ENCODE measurements around the gene DLL4. TPM values are rescaled to one million over a fixed set of nuclear protein-coding genes. Genes with fewer than 3 reads are reported as not detected.

The DLL4 gene
- polyA plus RNA-seq, 4 donors, result 0.81 to 14.4 (median 7.3) TPM

- peaks cover 2 to 24% (median 2%) of the 10 kb centered on the region in 3 donors for H3K4me1 ChIP-seq (ENCODE audit: control insufficient read depth in 3 of 3, insufficient read depth in 2 of 3, low read depth in 1 of 3, low read length in 2 of 3)
- 23 to 62% (median 40%) methylated on average over 2 of the region's 2 CpGs for WGBS, 3 donors
- peak; percentile 59 to 82 for DNase-seq
- no peaks in the 10 kb centered on the region for H3K9me3 ChIP-seq (ENCODE audit: control insufficient read depth in 2 of 2, insufficient read depth in 1 of 2, low read depth in 1 of 2, low read length in 1 of 2)
- H3K27me3 ChIP-seq (ENCODE audit: control insufficient read depth in 3 of 3, insufficient read depth in 3 of 3, low read length in 3 of 3), result no peaks in the 10 kb centered on the region
- no peak for FAIRE-seq
- H3K36me3 ChIP-seq (ENCODE audit: control insufficient read depth in 3 of 3, insufficient read depth in 2 of 3, low read depth in 1 of 3, low read length in 3 of 3), result peaks cover 0 to 11% (median 2%) of the 10 kb centered on the region in 3 donors
- no peak overlapping the region for H3K27ac ChIP-seq (ENCODE audit: low read depth in 1 of 3, low read length in 2 of 3)
- no peak overlapping the region for H3K4me3 ChIP-seq (ENCODE audit: low read depth in 1 of 3, low read length in 3 of 3)
These were observed 36.6 kb upstream of the DLL4 start for GRCh38 chr15:40892447-40893012.

- H3K27ac ChIP-seq (ENCODE audit: low read depth in 1 of 3, low read length in 2 of 3), result no peak overlapping the region
These were observed 36.0 kb upstream of the DLL4 start for GRCh38 chr15:40893019-40893670.

GRCh38 chr15:40893733-40894680 lies 35.1 kb upstream of the DLL4 start, which contains the start of gene VPS18:
Gene VPS18 (plus strand): TSS chr15:40894450. CDS start chr15:40894769, 319 bp downstream.
- peak within 1 kb of the TSS; percentile 57 to 82 (median 80) for H3K4me3 ChIP-seq (ENCODE audit: low read depth in 1 of 3, low read length in 3 of 3)
- DNase-seq (peak; percentile 98 to 99), FAIRE-seq (no peak)
- H3K36me3 ChIP-seq (ENCODE audit: control insufficient read depth in 3 of 3, insufficient read depth in 2 of 3, low read depth in 1 of 3, low read length in 3 of 3), result peaks cover 2 to 21% (median 5%) of the 10 kb centered on the region in 3 donors
- WGBS, 3 donors, result 4 to 6% (median 5%) methylated on average over 55 of the region's 55 CpGs
- no peaks in the 10 kb centered on the region for H3K27me3 ChIP-seq (ENCODE audit: control insufficient read depth in 3 of 3, insufficient read depth in 3 of 3, low read length in 3 of 3)
- H3K9me3 ChIP-seq (ENCODE audit: control insufficient read depth in 2 of 2, insufficient read depth in 1 of 2, low read depth in 1 of 2, low read length in 1 of 2), result no peaks in the 10 kb centered on the region
- H3K4me1 ChIP-seq (ENCODE audit: control insufficient read depth in 3 of 3, insufficient read depth in 2 of 3, low read depth in 1 of 3, low read length in 2 of 3), result peaks cover 2 to 24% (median 2%) of the 10 kb centered on the region in 3 donors
- H3K27ac ChIP-seq (ENCODE audit: low read depth in 1 of 3, low read length in 2 of 3), result peak within 1 kb of the TSS; percentile 56 to 92 (median 88)

More at GRCh38 chr15:40893019-40893670, 36.0 kb upstream of the DLL4 start:
- Histone ChIP-seq H3K36me3 (ENCODE audit: control insufficient read depth in 3 of 3, insufficient read depth in 2 of 3, low read depth in 1 of 3, low read length in 3 of 3) (peaks cover 0 to 13% (median 2%) of the 10 kb centered on the region in 3 donors), H3K4me3 (ENCODE audit: low read depth in 1 of 3, low read length in 3 of 3) (no peak overlapping the region), H3K9me3 (ENCODE audit: control insufficient read depth in 2 of 2, insufficient read depth in 1 of 2, low read depth in 1 of 2, low read length in 1 of 2) (no peaks in the 10 kb centered on the region), H3K4me1 (ENCODE audit: control insufficient read depth in 3 of 3, insufficient read depth in 2 of 3, low read depth in 1 of 3, low read length in 2 of 3) (peaks cover 2 to 24% (median 2%) of the 10 kb centered on the region in 3 donors), H3K27me3 (ENCODE audit: control insufficient read depth in 3 of 3, insufficient read depth in 3 of 3, low read length in 3 of 3) (no peaks in the 10 kb centered on the region)
- FAIRE-seq (no peak), DNase-seq (no peak)
- 80 to 85% (median 83%) methylated on average over 19 to 22 of the region's 22 CpGs for WGBS, 3 donors

GRCh38 chr15:40894681-40895448 lies 34.3 kb upstream of the DLL4 start:
- H3K4me3 ChIP-seq (ENCODE audit: low read depth in 1 of 3, low read length in 3 of 3), result peak overlapping the region; percentile 57 to 82 (median 80)
- peaks cover 2 to 30% (median 7%) of the 10 kb centered on the region in 3 donors for H3K36me3 ChIP-seq (ENCODE audit: control insufficient read depth in 3 of 3, insufficient read depth in 2 of 3, low read depth in 1 of 3, low read length in 3 of 3)
- H3K4me1 ChIP-seq (ENCODE audit: control insufficient read depth in 3 of 3, insufficient read depth in 2 of 3, low read depth in 1 of 3, low read length in 2 of 3), result peaks cover 2 to 24% (median 2%) of the 10 kb centered on the region in 3 donors
- H3K9me3 ChIP-seq (ENCODE audit: control insufficient read depth in 2 of 2, insufficient read depth in 1 of 2, low read depth in 1 of 2, low read length in 1 of 2), result no peaks in the 10 kb centered on the region
- 1 to 2% (median 2%) methylated on average over 27 to 33 of the region's 33 CpGs for WGBS, 3 donors
- DNase-seq, result peak; percentile 65 to 87
- peak overlapping the region; percentile 56 to 92 (median 88) for H3K27ac ChIP-seq (ENCODE audit: low read depth in 1 of 3, low read length in 2 of 3)
- no peaks in the 10 kb centered on the region for H3K27me3 ChIP-seq (ENCODE audit: control insufficient read depth in 3 of 3, insufficient read depth in 3 of 3, low read length in 3 of 3)
- FAIRE-seq, result no peak

GRCh38 chr15:40899536-40900207 lies 29.5 kb upstream of the DLL4 start:
- H3K27ac ChIP-seq (ENCODE audit: low read depth in 1 of 3, low read length in 2 of 3), result no peak overlapping the region
- DNase-seq (no peak), FAIRE-seq (no peak)
- H3K4me1 ChIP-seq (ENCODE audit: control insufficient read depth in 3 of 3, insufficient read depth in 2 of 3, low read depth in 1 of 3, low read length in 2 of 3), result peaks cover 0 to 2% (median 0%) of the 10 kb centered on the region in 3 donors
- no peak overlapping the region for H3K4me3 ChIP-seq (ENCODE audit: low read depth in 1 of 3, low read length in 3 of 3)
- no peaks in the 10 kb centered on the region for H3K27me3 ChIP-seq (ENCODE audit: control insufficient read depth in 3 of 3, insufficient read depth in 3 of 3, low read length in 3 of 3)
- H3K9me3 ChIP-seq (ENCODE audit: control insufficient read depth in 2 of 2, insufficient read depth in 1 of 2, low read depth in 1 of 2, low read length in 1 of 2), result no peaks in the 10 kb centered on the region
- 91 to 93% (median 92%) methylated on average over 33 of the region's 33 CpGs for WGBS, 3 donors
- peaks cover 4 to 75% (median 13%) of the 10 kb centered on the region in 3 donors for H3K36me3 ChIP-seq (ENCODE audit: control insufficient read depth in 3 of 3, insufficient read depth in 2 of 3, low read depth in 1 of 3, low read length in 3 of 3)

GRCh38 chr15:40900256-40901052 lies 28.7 kb upstream of the DLL4 start:
- H3K36me3 ChIP-seq (ENCODE audit: control insufficient read depth in 3 of 3, insufficient read depth in 2 of 3, low read depth in 1 of 3, low read length in 3 of 3), result peaks cover 4 to 80% (median 13%) of the 10 kb centered on the region in 3 donors
- H3K4me3 ChIP-seq (ENCODE audit: low read depth in 1 of 3, low read length in 3 of 3), result no peak overlapping the region
- peaks cover 0 to 2% (median under 1%) of the 10 kb centered on the region in 3 donors for H3K4me1 ChIP-seq (ENCODE audit: control insufficient read depth in 3 of 3, insufficient read depth in 2 of 3, low read depth in 1 of 3, low read length in 2 of 3)
- H3K9me3 ChIP-seq (ENCODE audit: control insufficient read depth in 2 of 2, insufficient read depth in 1 of 2, low read depth in 1 of 2, low read length in 1 of 2), result no peaks in the 10 kb centered on the region
- FAIRE-seq (no peak), DNase-seq (no peak)
- H3K27ac ChIP-seq (ENCODE audit: low read depth in 1 of 3, low read length in 2 of 3), result no peak overlapping the region
- no peaks in the 10 kb centered on the region for H3K27me3 ChIP-seq (ENCODE audit: control insufficient read depth in 3 of 3, insufficient read depth in 3 of 3, low read length in 3 of 3)
- WGBS, 3 donors, result 88 to 92% (median 89%) methylated on average over 36 of the region's 36 CpGs

GRCh38 chr15:40901053-40901443 lies 28.1 kb upstream of the DLL4 start:
- Histone ChIP-seq H3K36me3 (ENCODE audit: control insufficient read depth in 3 of 3, insufficient read depth in 2 of 3, low read depth in 1 of 3, low read length in 3 of 3) (peaks cover 4 to 81% (median 13%) of the 10 kb centered on the region in 3 donors), H3K27me3 (ENCODE audit: control insufficient read depth in 3 of 3, insufficient read depth in 3 of 3, low read length in 3 of 3) (no peaks in the 10 kb centered on the region), H3K4me1 (ENCODE audit: control insufficient read depth in 3 of 3, insufficient read depth in 2 of 3, low read depth in 1 of 3, low read length in 2 of 3) (peaks cover 0 to 7% (median 0%) of the 10 kb centered on the region in 3 donors), H3K27ac (ENCODE audit: low read depth in 1 of 3, low read length in 2 of 3) (no peak overlapping the region), H3K4me3 (ENCODE audit: low read depth in 1 of 3, low read length in 3 of 3) (no peak overlapping the region), H3K9me3 (ENCODE audit: control insufficient read depth in 2 of 2, insufficient read depth in 1 of 2, low read depth in 1 of 2, low read length in 1 of 2) (no peaks in the 10 kb centered on the region)
- 75 to 79% (median 77%) methylated on average over 5 of the region's 5 CpGs for WGBS, 3 donors
- FAIRE-seq (no peak), DNase-seq (no peak)
